ENCODE results near the gene AADAT.
A peak's percentile ranks its signal among the peaks of the same experiment; 100 is the strongest.

- TF ChIP-seq, protein P1, sequence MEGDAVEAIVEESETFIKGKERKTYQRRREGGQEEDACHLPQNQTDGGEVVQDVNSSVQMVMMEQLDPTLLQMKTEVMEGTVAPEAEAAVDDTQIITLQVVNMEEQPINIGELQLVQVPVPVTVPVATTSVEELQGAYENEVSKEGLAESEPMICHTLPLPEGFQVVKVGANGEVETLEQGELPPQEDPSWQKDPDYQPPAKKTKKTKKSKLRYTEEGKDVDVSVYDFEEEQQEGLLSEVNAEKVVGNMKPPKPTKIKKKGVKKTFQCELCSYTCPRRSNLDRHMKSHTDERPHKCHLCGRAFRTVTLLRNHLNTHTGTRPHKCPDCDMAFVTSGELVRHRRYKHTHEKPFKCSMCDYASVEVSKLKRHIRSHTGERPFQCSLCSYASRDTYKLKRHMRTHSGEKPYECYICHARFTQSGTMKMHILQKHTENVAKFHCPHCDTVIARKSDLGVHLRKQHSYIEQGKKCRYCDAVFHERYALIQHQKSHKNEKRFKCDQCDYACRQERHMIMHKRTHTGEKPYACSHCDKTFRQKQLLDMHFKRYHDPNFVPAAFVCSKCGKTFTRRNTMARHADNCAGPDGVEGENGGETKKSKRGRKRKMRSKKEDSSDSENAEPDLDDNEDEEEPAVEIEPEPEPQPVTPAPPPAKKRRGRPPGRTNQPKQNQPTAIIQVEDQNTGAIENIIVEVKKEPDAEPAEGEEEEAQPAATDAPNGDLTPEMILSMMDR (conservative IDR thresholded peaks at IDR 0.05) = peak; percentile 45
- peak; percentile 77 for TF ChIP-seq ZFX (IDR thresholded peaks at IDR 0.05)
Observed at GRCh38 chr4:170026253-170027021, 63.3 kb downstream of the AADAT start, which contains the start of gene MFAP3L.
